Coronary artery (tissue), 2 donors: ENCODE data around the gene TREML2.

ENCODE experiments used
- DNase-seq: peaks from one replicate; pipeline ENCODE4 v3.0.0-alpha.2; 2017; ENCODE audit warnings: low spot score
- H3K27ac ChIP-seq, 2 donors: fragments of 200-600 bp; sonication (generic); one replicate each; pipeline ENCODE4 v1.5.1; 2016 to 2019
- H3K4me3 ChIP-seq: fragments of 200-600 bp; sonication (generic); 2 replicates; pipeline ENCODE4 v1.5.1; 2016; ENCODE audit warnings: mild to moderate bottlenecking, moderate library complexity
- CTCF ChIP-seq: fragments of 200-600 bp; sonication (generic); IDR thresholded peaks from one replicate; pipeline ENCODE4 v1.5.1; 2019; ENCODE audit warnings: antibody characterized with exemption

The TREML2 gene

GRCh38 chr6:41208439-41209106, 7.6 kb upstream of the TREML2 start:
- TF ChIP-seq CTCF = no peak
- no peak overlapping the region for H3K4me3 ChIP-seq
- H3K27ac ChIP-seq = no peak overlapping the region
- DNase-seq = no peak

- no peak for DNase-seq
- Histone ChIP-seq H3K27ac (no peak overlapping the region), H3K4me3 (no peak overlapping the region)
- no peak for TF ChIP-seq CTCF
These were observed 3.2 kb upstream of the TREML2 start for GRCh38 chr6:41204156-41204555.

GRCh38 chr6:41201764-41202173, 820 bp upstream of the TREML2 start:
- Histone ChIP-seq H3K4me3 (no peak overlapping the region), H3K27ac (no peak overlapping the region)
- TF ChIP-seq CTCF = no peak
- no peak for DNase-seq

- DNase-seq = no peak
- TF ChIP-seq CTCF = no peak
- Histone ChIP-seq H3K4me3 (no peak overlapping the region), H3K27ac (peak overlapping the region in 1 of 2 donors; percentile 59)
These were observed 551 bp downstream of the TREML2 start for GRCh38 chr6:41200296-41200900.

GRCh38 chr6:41199552-41200246, 1.2 kb downstream of the TREML2 start:
- H3K27ac ChIP-seq = no peak overlapping the region

GRCh38 chr6:41197234-41197633, 3.7 kb downstream of the TREML2 start:
- DNase-seq = no peak
- no peak overlapping the region for H3K27ac ChIP-seq
- no peak overlapping the region for H3K4me3 ChIP-seq
- no peak for TF ChIP-seq CTCF

More at GRCh38 chr6:41199552-41200246, 1.2 kb downstream of the TREML2 start:
- DNase-seq = no peak
- TF ChIP-seq CTCF = no peak
- H3K4me3 ChIP-seq = no peak overlapping the region

GRCh38 chr6:41194386-41194785, 6.6 kb downstream of the TREML2 start:
- Histone ChIP-seq H3K4me3 (no peak overlapping the region), H3K27ac (no peak overlapping the region)
- no peak for DNase-seq
- no peak for TF ChIP-seq CTCF
